ENCODE results near the gene ARIH2.

The ARIH2 gene

GRCh38 chr3:49028298-49028672, 109.6 kb downstream of the ARIH2 start:
- TF ChIP-seq CTCF (IDR thresholded peaks at IDR 0.05; ENCODE audit: low read depth, low read length) = no peak
- DNase-seq (ENCODE audit: extremely low read depth, low read depth) = no peak

- peak; percentile 81 for DNase-seq (ENCODE audit: extremely low read depth, low read depth)
Observed at GRCh38 chr3:49028673-49029562, 110.3 kb downstream of the ARIH2 start, which contains the start of gene IMPDH2. IMPDH2 (minus strand) TSS chr3:49029398; CDS start chr3:49029350, 48 bp downstream.

DNA sequence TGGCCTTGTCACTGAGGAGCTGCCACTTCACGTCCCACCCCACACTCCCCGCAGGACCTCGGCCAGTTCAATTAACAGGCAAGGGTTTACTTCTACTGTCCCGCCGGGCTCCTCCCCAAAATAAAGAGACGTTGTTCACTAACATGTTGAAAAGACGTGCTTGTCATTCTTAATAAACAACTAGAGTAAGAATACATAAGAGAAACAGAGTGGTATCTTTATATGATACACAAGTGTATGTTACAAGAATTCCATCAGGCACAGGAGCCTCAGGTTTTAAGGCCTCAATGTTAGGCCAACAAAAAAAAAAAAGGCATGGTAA, 110.9 kb downstream of the ARIH2 start:
- no peak for DNase-seq (ENCODE audit: extremely low read depth, low read depth)
- TF ChIP-seq CTCF (IDR thresholded peaks at IDR 0.05; ENCODE audit: low read depth, low read length) = no peak

More at GRCh38 chr3:49028673-49029562, 110.3 kb downstream of the ARIH2 start, which contains the start of gene IMPDH2:
- peak; percentile 6 for TF ChIP-seq CTCF (IDR thresholded peaks at IDR 0.05; ENCODE audit: low read depth, low read length)

DNA sequence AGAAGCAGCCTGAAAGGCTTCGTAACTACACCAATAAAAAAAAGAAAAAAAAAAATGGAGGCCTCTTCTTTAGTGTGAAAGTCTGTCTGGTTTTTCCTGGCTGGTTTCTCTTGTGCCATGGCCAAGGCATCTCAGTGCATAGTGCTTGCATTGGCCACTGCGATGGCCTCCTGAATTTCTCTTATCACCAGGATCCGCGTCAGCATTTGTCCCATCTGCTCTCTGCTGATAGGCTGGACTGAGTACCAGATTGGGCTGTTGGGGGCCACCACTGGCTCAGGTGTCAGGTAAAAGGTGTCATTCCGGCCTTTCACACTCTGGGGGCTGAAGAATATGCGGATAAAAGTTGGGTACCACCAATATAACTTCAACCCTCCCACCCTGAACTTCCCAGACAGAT, 111.7 kb downstream of the ARIH2 start:
- no peak for DNase-seq (ENCODE audit: extremely low read depth, low read depth)
- TF ChIP-seq CTCF (IDR thresholded peaks at IDR 0.05; ENCODE audit: low read depth, low read length) = no peak

DNA sequence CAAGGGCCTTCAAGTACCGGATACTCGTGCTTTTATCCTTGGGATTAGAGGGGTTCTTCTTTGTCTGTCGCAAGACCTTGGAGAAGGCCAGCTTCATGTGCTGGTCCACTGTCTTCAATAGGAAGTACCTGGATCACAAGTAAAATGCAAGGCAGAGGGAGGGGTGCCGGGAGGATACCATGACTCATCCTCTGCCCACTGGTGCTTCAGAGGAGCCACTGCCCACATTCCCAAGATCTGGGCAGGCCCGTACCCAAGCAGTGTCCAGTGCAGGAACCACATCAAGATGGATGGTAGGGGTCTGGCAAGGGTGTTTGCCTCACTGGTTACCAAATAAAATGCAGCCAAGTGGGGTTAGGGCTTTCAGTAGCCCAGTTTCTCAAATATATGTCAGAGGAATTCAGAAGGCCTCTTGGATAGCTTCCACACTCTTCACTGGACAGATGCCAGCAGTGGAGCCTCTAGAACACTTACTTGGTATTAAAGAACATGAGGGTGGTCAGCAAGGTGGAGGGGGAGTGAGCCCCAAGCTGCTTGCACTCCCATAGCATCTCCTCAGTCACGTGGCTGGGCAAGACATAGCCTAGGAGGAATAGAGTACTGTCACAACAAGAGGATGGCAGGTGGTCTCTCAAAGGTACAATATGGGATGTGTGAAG, 114.1 kb downstream of the ARIH2 start:
- DNase-seq (ENCODE audit: extremely low read depth, low read depth) = no peak
- TF ChIP-seq CTCF (IDR thresholded peaks at IDR 0.05; ENCODE audit: low read depth, low read length) = no peak

DNA sequence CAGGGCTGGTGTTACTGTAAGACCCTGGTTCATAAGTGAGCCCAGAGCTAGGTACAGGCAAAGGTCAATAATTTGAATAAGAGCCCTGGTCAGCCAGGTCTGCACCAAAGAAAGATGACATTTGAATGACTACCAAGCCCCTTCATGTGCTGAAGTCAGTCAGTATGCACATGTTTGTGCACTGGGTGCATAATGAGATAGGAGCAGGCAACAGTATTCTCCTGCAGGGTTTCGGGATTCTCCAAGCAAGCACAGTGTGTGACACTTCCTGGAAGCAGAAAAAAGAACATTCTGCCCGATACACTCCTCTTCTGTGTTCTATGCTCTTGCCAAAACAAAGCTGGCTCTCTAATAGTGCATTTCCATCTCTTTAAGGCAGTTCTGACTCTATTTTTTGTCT, 116.0 kb downstream of the ARIH2 start:
- TF ChIP-seq CTCF (IDR thresholded peaks at IDR 0.05; ENCODE audit: low read depth, low read length) = no peak
- no peak for DNase-seq (ENCODE audit: extremely low read depth, low read depth)

- DNase-seq (ENCODE audit: extremely low read depth, low read depth) = no peak
- TF ChIP-seq CTCF (IDR thresholded peaks at IDR 0.05; ENCODE audit: low read depth, low read length) = no peak
Observed at GRCh38 chr3:49035281-49035680, 116.6 kb downstream of the ARIH2 start.
